GM18526 (cell line): Measurements from ENCODE around the gene ADGRE2.

Experiments used
- POLR2A ChIP-seq: IDR thresholded peaks from 3 replicates; pipeline ENCODE4 v1.6.1; 2011; ENCODE audit not compliant: insufficient read length; ENCODE audit errors: extremely low read depth

Gene ADGRE2

GRCh38 chr19:14735915-14736314 is 42.4 kb downstream of the ADGRE2 start:
- no peak for TF ChIP-seq POLR2A

- no peak for TF ChIP-seq POLR2A
Measured at GRCh38 chr19:14733574-14733973, 44.8 kb downstream of the ADGRE2 start.

- no peak for TF ChIP-seq POLR2A
Measured at GRCh38 chr19:14732510-14732909, 45.9 kb downstream of the ADGRE2 start.

- TF ChIP-seq POLR2A, result no peak
Measured at GRCh38 chr19:14731200-14731599, 47.2 kb downstream of the ADGRE2 start.

GRCh38 chr19:14728595-14728994 is 49.8 kb downstream of the ADGRE2 start:
- no peak for TF ChIP-seq POLR2A

GRCh38 chr19:14722127-14722526 is 56.2 kb downstream of the ADGRE2 start:
- TF ChIP-seq POLR2A, result no peak

- TF ChIP-seq POLR2A, result no peak
Measured at GRCh38 chr19:14719162-14719561, 59.2 kb downstream of the ADGRE2 start.

- no peak for TF ChIP-seq POLR2A
Measured at GRCh38 chr19:14718522-14719116, 59.7 kb downstream of the ADGRE2 start.

GRCh38 chr19:14715841-14716240 is 62.5 kb downstream of the ADGRE2 start:
- no peak for TF ChIP-seq POLR2A

GRCh38 chr19:14704450-14704849 is 73.9 kb downstream of the ADGRE2 start:
- no peak for TF ChIP-seq POLR2A

- no peak for TF ChIP-seq POLR2A
Measured at GRCh38 chr19:14703833-14704232, 74.5 kb downstream of the ADGRE2 start.

GRCh38 chr19:14700711-14701375 is 77.5 kb downstream of the ADGRE2 start:
- TF ChIP-seq POLR2A, result no peak

- no peak for TF ChIP-seq POLR2A
Measured at GRCh38 chr19:14699641-14700040, 78.7 kb downstream of the ADGRE2 start.

- no peak for TF ChIP-seq POLR2A
Measured at GRCh38 chr19:14695471-14695870, 82.9 kb downstream of the ADGRE2 start.

GRCh38 chr19:14694641-14695266 is 83.6 kb downstream of the ADGRE2 start:
- no peak for TF ChIP-seq POLR2A
